Lower leg skin (tissue), 3 donors: ENCODE results near the gene SUDS3.

Experiments used
- CTCF ChIP-seq, 3 donors: fragments of 450-650 bp; IDR thresholded peaks; one replicate each; pipeline ENCODE4 v1.5.1; 2016; ENCODE audit warnings: antibody characterized with exemption in 3 of 3, mild to moderate bottlenecking in 3 of 3, moderate library complexity in 2 of 3
- POLR2A ChIP-seq, 2 donors: fragments of 450-650 bp; IDR thresholded peaks; one replicate each; pipeline ENCODE4 v1.6.1; 2016 to 2017; ENCODE audit warnings: antibody characterized with exemption in 2 of 2, mild to moderate bottlenecking in 1 of 2, moderate library complexity in 1 of 2

- TF ChIP-seq CTCF (IDR thresholded peaks at IDR 0.05) (no peak), POLR2A (IDR thresholded peaks at IDR 0.05) (no peak)
Observed at GRCh38 chr12:118345355-118345754, 31.0 kb upstream of the SUDS3 start.
